HG02943 (cell line): Measurements from ENCODE around the gene TMEM106C.
"Not testable (repeated sequence)": the region's sequence is repeated elsewhere in the genome, so short reads cannot be mapped to it uniquely, and the experiment has no call there.

Experiments
- ATAC-seq: cut with Tn5 transposase; IDR thresholded peaks from one replicate; pipeline ENCODE4 v1.9.1; 2021; ENCODE audit warnings: mild to moderate bottlenecking, low read depth, moderate library complexity; ENCODE audit not compliant: unreplicated experiment

TMEM106C gene

GRCh38 chr12:47949441-47950341 lies 13.7 kb upstream of the TMEM106C start:
- no peak for ATAC-seq

- no peak for ATAC-seq
Observed at GRCh38 chr12:47950856-47951468, 12.4 kb upstream of the TMEM106C start.

DNA sequence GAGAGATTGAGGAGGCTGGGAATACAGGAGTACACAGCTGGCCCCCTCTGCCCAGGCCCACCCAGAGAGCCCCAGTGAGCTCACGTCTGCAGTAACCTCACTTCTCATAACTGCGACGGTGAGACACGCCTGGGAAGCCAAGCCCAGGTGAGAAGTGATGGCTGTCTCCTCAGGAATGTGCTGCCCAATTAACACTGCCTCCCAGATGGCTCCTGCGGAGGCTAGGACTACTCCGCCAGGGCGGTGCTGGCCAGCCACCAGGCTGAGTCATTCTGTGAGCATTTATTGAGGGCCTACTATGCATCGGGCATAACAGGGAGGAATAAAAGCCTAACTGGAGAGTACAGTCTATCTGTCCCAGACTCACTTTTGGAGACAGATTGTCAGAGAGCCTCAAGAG lies 9.3 kb upstream of the TMEM106C start:
- ATAC-seq: no peak

DNA sequence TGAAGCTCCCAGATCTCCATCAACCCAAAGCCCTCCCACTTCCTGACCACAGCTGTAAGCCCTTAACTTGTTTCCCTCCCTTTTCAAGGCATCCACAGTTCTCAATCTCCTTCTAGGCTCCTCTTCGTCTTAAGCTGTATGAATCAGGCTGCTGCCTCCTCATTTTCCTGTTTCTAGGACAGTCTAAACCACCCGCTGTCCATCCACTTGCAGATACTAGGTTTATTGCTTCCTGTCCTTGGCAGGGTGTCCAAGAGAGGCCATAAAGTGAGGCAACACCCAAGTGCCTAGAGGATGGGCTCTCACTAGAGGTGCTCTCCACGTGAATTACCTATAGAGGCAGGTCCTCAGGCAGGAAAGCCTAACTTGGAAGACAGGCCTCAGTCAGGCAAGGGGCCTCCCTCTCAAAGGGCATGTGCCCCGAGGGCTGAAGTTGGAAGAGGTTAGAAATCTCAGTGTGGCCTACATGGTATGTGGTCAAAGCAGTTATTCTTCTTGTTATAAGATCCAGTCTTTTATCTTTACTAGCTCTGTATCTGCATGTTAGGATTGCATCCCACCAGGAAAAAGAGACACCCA lies 8.8 kb upstream of the TMEM106C start:
- no peak for ATAC-seq

DNA sequence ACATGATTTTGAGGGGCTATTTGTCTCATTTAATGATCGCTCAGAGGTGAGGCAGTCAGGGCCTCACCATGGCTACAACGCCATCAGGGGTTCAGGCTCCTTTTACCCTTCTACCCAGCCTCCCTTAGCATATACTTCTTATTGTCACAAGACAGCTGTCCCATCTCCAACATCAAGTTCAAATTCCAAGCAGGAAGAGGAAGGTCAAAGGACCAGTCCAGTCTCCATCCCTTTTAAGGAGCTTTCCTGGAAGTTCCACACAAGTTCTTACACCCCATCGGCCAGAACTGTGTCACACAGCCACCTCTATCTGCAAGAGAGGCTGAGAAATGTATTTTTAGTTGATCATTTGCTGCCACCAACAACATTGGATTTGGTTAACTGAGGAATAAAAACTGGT lies 8.3 kb upstream of the TMEM106C start:
- no peak for ATAC-seq

- ATAC-seq: not testable (repeated sequence)
Observed at GRCh38 chr12:47957671-47958070, 5.7 kb upstream of the TMEM106C start.

DNA sequence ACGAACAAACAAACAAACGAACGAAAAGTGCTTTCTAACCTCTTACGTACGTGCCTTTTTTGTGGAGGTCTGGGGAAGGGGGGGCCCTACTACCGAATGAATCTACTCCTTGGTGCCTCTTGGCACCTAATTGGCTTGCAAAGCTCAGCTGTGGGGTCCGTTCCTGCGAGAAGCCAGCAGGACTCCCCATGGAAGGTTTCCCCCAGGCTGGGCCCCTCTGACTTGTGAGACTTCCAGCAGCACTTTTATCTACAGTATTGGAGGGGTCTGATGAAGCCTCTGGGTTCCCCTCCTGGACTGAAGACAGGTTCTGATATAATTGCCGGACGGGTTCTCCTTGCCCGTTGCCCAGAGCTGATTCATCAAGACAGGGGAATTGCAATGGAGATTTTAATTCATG lies 1.2 kb upstream of the TMEM106C start:
- ATAC-seq: no peak

DNA sequence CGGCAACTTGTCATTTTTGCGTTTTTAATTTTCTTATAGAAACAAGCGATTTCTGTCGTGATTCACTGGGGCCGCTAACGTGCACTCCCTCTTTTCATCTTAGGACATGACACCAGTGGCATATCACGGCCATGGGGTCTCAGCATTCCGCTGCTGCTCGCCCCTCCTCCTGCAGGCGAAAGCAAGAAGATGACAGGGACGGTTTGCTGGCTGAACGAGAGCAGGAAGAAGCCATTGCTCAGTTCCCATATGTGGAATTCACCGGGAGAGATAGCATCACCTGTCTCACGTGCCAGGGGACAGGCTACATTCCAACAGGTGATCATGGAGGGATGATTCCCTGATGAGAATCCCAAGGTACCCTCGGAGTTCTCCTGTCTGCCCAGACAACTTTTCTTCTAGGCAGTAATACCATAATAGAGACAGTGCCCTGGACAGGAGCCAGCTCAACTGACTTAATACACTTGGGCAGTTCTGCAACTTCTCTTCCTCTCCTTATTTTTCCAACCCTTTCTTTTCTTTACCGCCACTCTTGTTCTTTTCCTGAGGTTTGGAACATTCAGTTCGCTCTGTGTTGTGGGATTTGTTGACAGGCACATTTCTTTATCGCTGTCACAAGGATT lies 821 bp downstream of the TMEM106C start:
- ATAC-seq: no peak

DNA sequence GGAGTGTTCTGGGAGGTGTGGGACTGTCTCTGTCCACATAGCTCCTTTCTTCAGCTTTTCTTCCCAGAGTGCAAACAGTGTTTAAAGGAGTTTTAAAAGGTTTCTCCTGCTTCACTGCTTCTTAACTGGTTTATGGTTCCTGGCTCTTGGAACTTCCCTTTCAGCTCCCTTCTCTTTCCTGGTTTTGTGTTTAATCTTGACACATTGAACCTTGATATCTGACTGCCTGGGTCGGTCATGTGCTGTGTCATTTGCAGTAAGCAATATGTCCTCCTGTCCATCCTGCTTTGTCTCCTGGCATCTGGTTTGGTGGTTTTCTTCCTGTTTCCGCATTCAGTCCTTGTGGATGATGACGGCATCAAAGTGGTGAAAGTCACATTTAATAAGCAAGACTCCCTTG lies 2.2 kb downstream of the TMEM106C start:
- ATAC-seq: no peak

- ATAC-seq: no peak
Observed at GRCh38 chr12:47967461-47968321, 4.3 kb downstream of the TMEM106C start.

DNA sequence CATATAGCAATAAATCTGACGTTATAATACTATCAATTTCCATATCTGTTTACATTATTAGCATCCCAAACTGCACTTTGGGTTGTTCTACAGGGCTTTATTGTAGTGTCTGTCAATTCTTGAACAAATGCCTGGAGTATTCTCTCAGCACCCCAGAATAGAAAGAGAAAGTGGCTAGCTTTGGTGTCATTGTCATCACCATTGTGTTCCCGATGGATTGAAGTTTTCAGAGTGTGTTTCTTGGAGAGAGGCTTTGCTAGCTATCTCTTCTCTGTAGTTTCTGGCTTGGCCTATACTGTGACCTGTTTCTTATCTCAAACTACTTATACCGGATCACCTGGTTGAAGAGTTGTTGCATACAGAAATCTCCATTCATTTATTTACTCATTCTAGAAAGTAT lies 6.4 kb downstream of the TMEM106C start:
- ATAC-seq: no peak

DNA sequence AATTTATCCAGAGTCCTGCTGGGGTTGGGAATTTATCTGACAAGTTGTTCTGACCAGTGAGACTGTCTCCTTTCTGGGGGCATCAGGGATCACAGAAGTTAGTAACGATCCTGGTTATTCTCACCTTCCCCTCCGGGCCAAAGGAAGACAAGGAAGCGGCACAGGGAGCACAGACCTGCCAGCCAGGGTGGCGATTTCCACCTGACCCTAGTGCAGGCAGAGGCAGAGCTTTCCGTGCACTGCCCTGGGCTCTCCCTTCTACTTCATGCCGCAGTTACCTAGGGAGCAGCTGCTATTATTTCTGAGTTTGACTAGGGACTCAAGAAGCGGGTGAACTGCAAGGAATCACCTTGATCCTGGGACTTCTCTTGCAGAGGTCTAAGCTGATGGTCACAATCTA lies 7.4 kb downstream of the TMEM106C start:
- ATAC-seq: no peak

- ATAC-seq: no peak
Observed at GRCh38 chr12:47972895-47973294, 9.5 kb downstream of the TMEM106C start.

GRCh38 chr12:47973870-47974269 lies 10.5 kb downstream of the TMEM106C start:
- no peak for ATAC-seq

GRCh38 chr12:47975036-47975620 lies 11.7 kb downstream of the TMEM106C start:
- no peak for ATAC-seq

DNA sequence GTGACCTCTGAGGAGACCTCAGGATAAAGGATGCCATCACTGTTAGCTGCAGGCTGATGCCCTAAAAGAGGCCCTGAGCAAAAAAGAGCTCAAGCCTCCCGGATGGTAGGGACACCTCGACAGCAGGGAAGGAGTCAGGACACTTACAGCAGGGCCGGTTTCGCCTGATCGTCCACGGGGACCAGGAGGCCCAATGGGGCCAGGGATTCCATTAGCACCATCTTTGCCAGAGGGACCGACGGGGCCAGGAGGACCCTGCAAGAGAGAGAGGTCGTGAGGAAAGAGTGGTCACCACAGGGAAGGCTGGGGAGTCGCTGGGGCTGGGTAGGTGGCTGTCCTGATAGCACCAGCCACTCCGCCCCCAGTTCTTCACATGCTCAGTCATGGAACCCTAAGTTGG lies 12.4 kb downstream of the TMEM106C start:
- ATAC-seq: no peak

DNA sequence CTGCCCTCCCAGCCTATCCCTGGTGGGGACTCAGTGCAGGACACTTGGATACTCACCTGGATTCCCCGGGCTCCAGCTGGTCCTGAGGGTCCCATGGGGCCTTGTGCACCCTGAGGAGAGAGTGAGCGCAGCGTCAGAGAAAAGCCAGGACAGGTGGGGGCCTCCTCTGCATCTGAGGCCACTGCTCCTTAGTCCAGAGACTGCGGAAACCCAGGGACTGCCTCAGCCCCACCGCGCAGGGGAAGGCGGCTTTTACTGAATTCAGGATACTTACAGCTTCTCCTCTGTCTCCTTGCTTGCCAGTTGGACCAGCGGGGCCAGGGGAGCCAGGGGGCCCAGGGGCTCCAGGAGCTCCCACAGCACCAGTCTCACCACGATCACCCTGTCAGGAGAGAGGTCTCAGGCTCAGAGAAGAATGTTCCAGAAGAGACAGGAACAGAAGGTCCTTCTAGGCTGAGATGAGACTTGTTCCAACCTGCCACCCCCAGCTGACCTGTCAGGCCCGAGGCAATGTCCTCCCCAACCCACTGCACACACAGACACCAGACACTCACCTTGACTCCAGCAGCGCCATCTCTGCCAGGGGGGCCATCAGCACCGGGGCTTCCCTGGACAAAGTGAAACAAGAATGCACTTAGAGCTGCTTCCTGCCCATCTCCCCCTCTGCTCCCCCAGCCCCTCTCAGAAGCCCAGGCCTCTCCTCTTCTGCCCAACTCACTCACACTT lies 13.8 kb downstream of the TMEM106C start:
- no peak for ATAC-seq

- ATAC-seq: no peak
Observed at GRCh38 chr12:47977772-47978597, 14.6 kb downstream of the TMEM106C start.

DNA sequence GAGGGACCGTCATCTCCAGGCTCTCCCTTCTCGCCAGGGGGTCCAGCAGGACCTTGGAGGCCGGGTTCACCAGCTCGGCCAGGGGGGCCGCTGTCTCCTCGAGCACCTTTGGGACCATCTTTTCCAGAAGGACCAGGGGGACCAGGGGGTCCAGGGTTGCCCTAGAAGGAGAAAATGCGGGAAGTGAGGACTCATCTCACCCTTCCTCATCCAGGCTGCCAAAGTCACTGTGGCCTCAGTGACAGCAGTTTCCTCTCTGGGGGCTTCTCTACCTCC lies 15.1 kb downstream of the TMEM106C start:
- ATAC-seq: no peak
